Measurements from ENCODE around the gene PAM.

DNA sequence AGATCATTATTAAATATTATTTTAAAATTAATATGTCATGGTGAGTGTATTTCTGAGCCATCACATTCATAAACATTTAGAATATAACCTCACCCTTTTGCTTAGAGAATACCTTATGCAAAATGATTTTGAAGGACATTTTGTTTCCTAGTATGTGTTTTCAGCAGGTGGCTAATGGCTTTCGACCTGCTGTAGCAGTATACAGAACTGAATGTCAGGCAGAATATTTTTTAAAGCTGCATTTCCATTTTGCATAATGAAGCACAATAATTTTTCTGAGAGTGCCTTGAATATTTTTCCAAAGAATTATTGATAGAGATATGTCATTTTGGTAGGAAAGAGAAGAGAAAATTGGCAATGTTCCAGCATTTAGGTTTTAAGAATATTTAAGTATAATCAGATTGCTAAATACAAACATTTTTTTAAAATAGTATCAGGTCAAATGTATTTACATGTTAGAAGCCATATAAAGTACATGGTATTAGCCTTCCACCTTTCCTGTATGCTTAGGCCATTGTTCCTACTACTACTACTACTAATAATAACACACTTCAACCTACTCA, 42.3 kb downstream of the PAM start:
- TF ChIP-seq POLR2AphosphoS5 (IDR thresholded peaks at IDR 0.05; ENCODE audit: borderline replicate concordance, low read depth, low read length) (no peak), EZH2 (IDR thresholded peaks at IDR 0.05) (no peak), FOXP2 (optimal IDR thresholded peaks at IDR 0.05; ENCODE audit: control extremely low read depth, extremely low read length, insufficient read depth) (no peak)
